ENCODE data around the gene OR5K4.

- no peak for TF ChIP-seq POLR2AphosphoS5 (IDR thresholded peaks at IDR 0.05; ENCODE audit: low read depth, low read length)
- no peak for TF ChIP-seq POLR2A (IDR thresholded peaks at IDR 0.05; ENCODE audit: low read depth, low read length)
Measured at GRCh38 chr3:98329392-98330124, 24.1 kb upstream of the OR5K4 start.
